ENCODE measurements around the gene ACTL8.

The ACTL8 gene

GRCh38 chr1:17717594-17718535 is 37.3 kb upstream of the ACTL8 start:
- no peak for DNase-seq (ENCODE audit: low spot score)
- no peak for TF ChIP-seq CTCF (IDR thresholded peaks at IDR 0.05; ENCODE audit: extremely low read depth, missing control alignments)

DNA sequence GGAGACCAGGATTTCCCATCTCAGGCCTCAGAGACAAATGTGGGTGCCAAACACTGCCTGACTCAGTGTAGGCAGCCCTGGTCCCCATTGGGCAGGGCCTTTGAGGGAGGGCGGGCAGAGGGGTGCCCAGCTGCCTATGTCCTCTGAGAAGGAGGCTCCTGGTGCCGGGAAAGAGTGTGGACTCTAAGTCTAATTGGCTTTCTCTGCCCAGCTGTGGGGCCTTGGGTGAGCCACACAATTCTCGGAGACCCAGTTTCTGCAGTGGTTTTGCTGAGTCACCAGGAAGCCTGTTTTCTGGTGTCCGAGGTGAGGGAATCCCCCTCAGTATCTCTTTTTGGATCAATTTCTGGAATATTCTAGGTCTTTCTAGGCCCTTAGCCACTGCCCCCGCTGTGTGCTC is 35.3 kb upstream of the ACTL8 start:
- no peak for TF ChIP-seq CTCF (IDR thresholded peaks at IDR 0.05; ENCODE audit: extremely low read depth, missing control alignments)
- no peak for DNase-seq (ENCODE audit: low spot score)

DNA sequence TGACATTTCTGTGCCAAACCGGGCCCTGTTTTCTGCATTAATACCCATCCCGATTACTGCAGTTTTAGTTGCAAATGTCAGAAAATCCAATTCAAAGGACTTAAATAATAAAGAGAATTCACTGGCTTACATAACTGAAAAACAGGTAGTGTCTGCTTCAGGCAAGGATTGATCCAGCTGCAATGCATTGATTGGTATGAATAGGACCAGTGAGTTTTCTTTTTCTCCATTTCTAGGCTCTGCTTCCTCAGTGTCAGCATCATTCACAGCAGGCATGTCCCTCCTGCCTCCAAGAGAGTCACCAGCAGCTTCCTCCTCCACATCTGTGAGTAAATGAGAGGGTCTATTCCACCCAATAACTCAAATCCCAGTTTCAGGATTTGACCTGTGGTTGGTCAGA is 33.7 kb upstream of the ACTL8 start:
- no peak for DNase-seq (ENCODE audit: low spot score)

DNA sequence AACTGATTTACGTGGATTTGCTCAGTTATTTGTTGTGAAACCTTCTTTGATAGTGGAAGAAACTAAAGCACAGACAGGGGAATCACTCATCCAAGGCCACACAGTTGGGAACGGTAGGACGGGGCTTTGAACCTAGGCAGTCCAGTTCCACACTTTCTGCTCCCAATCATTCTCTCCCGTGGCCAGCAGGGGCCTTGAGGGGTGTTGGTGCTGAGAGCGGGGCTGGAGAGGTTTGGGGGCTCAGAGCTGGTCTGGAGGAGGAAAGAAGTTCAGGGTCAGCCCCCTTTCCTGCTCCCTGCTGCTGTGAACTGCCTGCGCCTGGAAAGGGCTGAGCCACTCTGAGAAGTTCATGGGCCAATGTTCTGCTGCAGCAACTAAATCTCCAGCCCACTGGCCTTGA is 31.4 kb upstream of the ACTL8 start:
- no peak for TF ChIP-seq CTCF (IDR thresholded peaks at IDR 0.05; ENCODE audit: extremely low read depth, missing control alignments)
- DNase-seq (ENCODE audit: low spot score) = no peak

More for the DNA sequence above, 33.7 kb upstream of the ACTL8 start:
- TF ChIP-seq CTCF (IDR thresholded peaks at IDR 0.05; ENCODE audit: extremely low read depth, missing control alignments) = no peak

GRCh38 chr1:17724150-17724549 is 31.0 kb upstream of the ACTL8 start:
- TF ChIP-seq CTCF (IDR thresholded peaks at IDR 0.05; ENCODE audit: extremely low read depth, missing control alignments) = no peak
- no peak for DNase-seq (ENCODE audit: low spot score)

DNA sequence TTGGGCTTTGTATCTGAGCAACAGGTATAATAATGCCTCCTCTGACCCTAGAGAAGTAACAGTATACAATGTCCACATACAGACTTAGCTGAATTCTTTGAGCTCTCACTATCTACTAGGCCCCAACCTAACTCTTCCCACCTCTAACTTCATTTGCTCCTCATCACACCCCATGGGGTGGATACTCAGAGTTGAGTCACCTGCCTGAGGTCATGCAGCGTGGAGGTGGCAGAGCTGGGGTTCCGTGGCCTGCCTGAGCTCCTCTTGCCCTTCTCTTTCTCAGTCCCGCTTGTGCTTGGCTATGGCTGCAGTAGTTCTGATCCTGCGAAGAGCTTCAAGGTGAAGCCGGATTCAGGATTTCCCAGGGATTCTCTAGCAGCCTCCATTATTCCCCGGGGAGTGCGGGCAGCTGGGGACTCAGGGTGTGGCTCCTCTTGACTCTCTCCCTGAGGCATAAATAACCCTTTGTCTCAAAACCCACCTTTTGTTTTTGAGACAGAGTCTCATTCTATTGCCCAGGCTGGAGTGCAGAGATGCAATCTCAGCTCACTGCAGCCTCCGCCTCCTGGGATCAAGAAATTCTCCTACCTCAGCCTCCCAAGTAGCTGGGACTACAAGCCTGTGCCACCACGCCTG is 29.9 kb upstream of the ACTL8 start:
- no peak for DNase-seq (ENCODE audit: low spot score)
- TF ChIP-seq CTCF (IDR thresholded peaks at IDR 0.05; ENCODE audit: extremely low read depth, missing control alignments) = no peak

All from GM20000 (cell line).